Fibroblast of lung (primary cell): ENCODE results near the gene MAML2. TPM values are rescaled to one million over a fixed set of nuclear protein-coding genes. Genes with fewer than 3 reads are reported as not detected.
A peak's percentile ranks its signal among the peaks of the same experiment; 100 is the strongest.

Source experiments
- DNase-seq, 2 donors: peaks; one replicate each; pipeline versions ENCODE4 v3.0.0 to v3.0.0-alpha.2; 2010; ENCODE audit warnings: low read depth in 2 of 2
- H2AFZ ChIP-seq: 2 replicates; pipeline ENCODE4 v1.5.1; 2012; ENCODE audit warnings: low read length, control low read depth, inconsistent platforms
- H3K27ac ChIP-seq: 2 replicates; pipeline ENCODE4 v1.5.1; 2011; ENCODE audit warnings: low read length, control low read depth; ENCODE audit not compliant: insufficient read depth
- H3K27me3 ChIP-seq: 2 replicates; pipeline ENCODE4 v1.5.1; 2011; ENCODE audit warnings: mild to moderate bottlenecking, low read length; ENCODE audit not compliant: control insufficient read depth, insufficient read depth
- H3K36me3 ChIP-seq: 2 replicates; pipeline ENCODE4 v1.5.1; 2011; ENCODE audit warnings: low read length; ENCODE audit not compliant: control insufficient read depth, insufficient read depth
- H3K4me1 ChIP-seq: 2 replicates; pipeline ENCODE4 v1.5.1; 2011; ENCODE audit warnings: low read length; ENCODE audit not compliant: control insufficient read depth, insufficient read depth; ENCODE audit errors: extremely low read depth
- H3K4me2 ChIP-seq: 2 replicates; pipeline ENCODE4 v1.5.1; 2011; ENCODE audit warnings: low read length, control low read depth; ENCODE audit not compliant: insufficient read depth; ENCODE audit errors: extremely low read depth
- H3K4me3 ChIP-seq, 4 experiments: fragments of 200-600 bp in 1 of 4; sonication (generic) in 1 of 4; replicated peaks in 1 of 4; 2 replicates each; pipeline ENCODE4 v1.5.1; 2011 to 2016; ENCODE audit warnings: low read length in 4 of 4, low read depth in 3 of 4, mild to moderate bottlenecking in 3 of 4, control low read depth in 2 of 4, inconsistent platforms in 1 of 4, mixed read lengths in 1 of 4; ENCODE audit not compliant: insufficient read depth in 1 of 4; ENCODE audit errors: control extremely low read depth in 1 of 4
- H3K79me2 ChIP-seq: 2 replicates; pipeline ENCODE4 v1.5.1; 2012; ENCODE audit warnings: mild to moderate bottlenecking, low read length, inconsistent platforms; ENCODE audit not compliant: control insufficient read depth, insufficient read depth
- H3K9ac ChIP-seq: 2 replicates; pipeline ENCODE4 v1.5.1; 2011; ENCODE audit warnings: mild to moderate bottlenecking, low read length, control low read depth; ENCODE audit not compliant: insufficient read depth
- H3K9me3 ChIP-seq: 2 replicates; pipeline ENCODE4 v1.5.1; 2012; ENCODE audit warnings: low read depth, low read length; ENCODE audit not compliant: control insufficient read depth, insufficient read depth
- H4K20me1 ChIP-seq: 2 replicates; pipeline ENCODE4 v1.5.1; 2011; ENCODE audit warnings: low read length; ENCODE audit not compliant: control insufficient read depth, insufficient read depth; ENCODE audit errors: extremely low read depth
- CTCF ChIP-seq, 2 donors: IDR thresholded peaks in 1 of 2; conservative IDR thresholded peaks in 1 of 2; 1 replicate in 1 of 2; 2 replicates in 1 of 2; pipeline ENCODE4 v1.5.1; 2011 to 2012; ENCODE audit warnings: low read length in 2 of 2, control low read depth in 1 of 2, inconsistent platforms in 1 of 2, low read depth in 1 of 2, mild to moderate bottlenecking in 1 of 2
- EZH2 ChIP-seq: IDR thresholded peaks from 2 replicates; pipeline ENCODE4 v1.5.1; 2012; ENCODE audit warnings: low read length, control low read depth, mild to moderate bottlenecking; ENCODE audit errors: missing control alignments
- polyA plus RNA-seq, 2 donors: library from polyadenylated mRNA; depleted of rRNA in 1 of 2; stranded (reverse) in 1 of 2; unstranded in 1 of 2; fragments of >200 nt; gene quantifications; 2 replicates each; pipeline ENCODE4 v1.2.1, GENCODE V29; 2011 to 2012; ENCODE audit warnings: missing spikeins in 1 of 2
- total RNA-seq: library from RNA; depleted of rRNA; stranded (reverse); fragments of >200 nt; gene quantifications from 2 replicates; pipeline ENCODE4 v1.2.1, GENCODE V29; 2014

MAML2 gene
- total and polyA plus RNA-seq, 2 donors (not counting 1 experiment from before 2014, with no cell fraction given), result 13.0 to 19.0 TPM

DNA sequence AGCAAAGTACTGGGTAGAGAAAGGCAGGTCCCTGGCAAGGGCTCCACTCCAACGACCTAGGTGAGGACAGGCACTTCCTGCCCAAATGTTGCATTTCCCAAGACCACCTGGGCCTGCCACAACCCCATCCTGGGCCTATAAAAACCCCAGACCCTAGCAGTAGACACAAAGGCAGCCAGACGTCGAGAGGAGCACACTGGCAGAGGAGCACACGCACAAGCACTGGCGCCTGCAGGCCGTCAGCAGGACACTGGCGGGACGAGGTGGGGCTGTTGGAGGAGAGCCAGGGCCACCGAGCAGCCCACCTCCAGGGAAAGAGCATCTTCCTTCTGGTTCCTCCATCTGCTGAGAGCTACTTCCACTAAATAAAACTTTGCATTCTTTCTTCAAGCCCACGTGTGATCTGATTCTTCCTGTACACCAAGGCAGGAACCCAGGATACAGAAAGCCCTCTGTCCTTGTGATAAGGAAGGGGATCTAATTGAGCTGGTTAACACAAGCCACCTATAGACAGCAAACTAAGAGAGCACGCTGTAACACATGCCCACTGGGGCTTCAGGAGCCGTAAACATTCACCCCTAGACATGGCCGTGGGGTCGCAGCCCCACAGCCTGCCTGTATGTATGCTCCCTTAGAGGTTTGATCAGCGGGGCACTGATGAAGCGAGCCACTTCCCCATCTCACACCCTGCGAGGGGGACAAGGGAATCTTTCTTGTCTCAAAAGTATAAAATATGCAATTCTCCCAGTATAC, 329.4 kb downstream of the MAML2 start:
- Histone ChIP-seq H4K20me1 (no peaks in the 10 kb centered on the region), H3K36me3 (no peaks in the 10 kb centered on the region), H2AFZ (no peak overlapping the region), H3K4me2 (no peak overlapping the region), H3K9me3 (no peaks in the 10 kb centered on the region), H3K4me3 (no peak overlapping the region), H3K4me1 (peaks cover 5% of the 10 kb centered on the region), H3K9ac (no peak overlapping the region), H3K79me2 (no peaks in the 10 kb centered on the region), H3K27ac (no peak overlapping the region), H3K27me3 (no peaks in the 10 kb centered on the region)
- TF ChIP-seq CTCF (conservative IDR thresholded peaks at IDR 0.05 in 1 of 2, IDR thresholded peaks at IDR 0.05 in 1 of 2; ENCODE audit: low read depth in 1 of 2, low read length in 2 of 2) (no peak), EZH2 (no peak)
- DNase-seq, result no peak

- no peaks in the 10 kb centered on the region for H4K20me1 ChIP-seq
- TF ChIP-seq EZH2 (no peak), CTCF (conservative IDR thresholded peaks at IDR 0.05 in 1 of 2, IDR thresholded peaks at IDR 0.05 in 1 of 2; ENCODE audit: low read depth in 1 of 2, low read length in 2 of 2) (peak; percentile 75 to 91)
- H3K36me3 ChIP-seq, result no peaks in the 10 kb centered on the region
- H3K4me3 ChIP-seq, result peak overlapping the region in 1 of 4 experiments; percentile 24
- H2AFZ ChIP-seq, result no peak overlapping the region
- H3K27ac ChIP-seq, result peak overlapping the region; percentile 3
- peak; percentile 85 to 90 for DNase-seq
- no peak overlapping the region for H3K9ac ChIP-seq
- no peaks in the 10 kb centered on the region for H3K9me3 ChIP-seq
- no peaks in the 10 kb centered on the region for H3K27me3 ChIP-seq
- H3K4me2 ChIP-seq, result peak overlapping the region; percentile 84
- H3K4me1 ChIP-seq, result peaks cover 6% of the 10 kb centered on the region
- no peaks in the 10 kb centered on the region for H3K79me2 ChIP-seq
Observed at GRCh38 chr11:96012086-96012824, 330.7 kb downstream of the MAML2 start.

GRCh38 chr11:96010683-96011082, 332.3 kb downstream of the MAML2 start:
- H3K9me3 ChIP-seq, result no peaks in the 10 kb centered on the region
- no peaks in the 10 kb centered on the region for H3K27me3 ChIP-seq
- H2AFZ ChIP-seq, result no peak overlapping the region
- no peaks in the 10 kb centered on the region for H4K20me1 ChIP-seq
- H3K36me3 ChIP-seq, result no peaks in the 10 kb centered on the region
- TF ChIP-seq CTCF (conservative IDR thresholded peaks at IDR 0.05 in 1 of 2, IDR thresholded peaks at IDR 0.05 in 1 of 2; ENCODE audit: low read depth in 1 of 2, low read length in 2 of 2) (no peak), EZH2 (no peak)
- no peaks in the 10 kb centered on the region for H3K79me2 ChIP-seq
- peaks cover 6% of the 10 kb centered on the region for H3K4me1 ChIP-seq
- H3K4me2 ChIP-seq, result no peak overlapping the region
- no peak overlapping the region for H3K27ac ChIP-seq
- DNase-seq, result no peak
- H3K9ac ChIP-seq, result no peak overlapping the region
- no peak overlapping the region for H3K4me3 ChIP-seq
